ENCODE measurements around the gene PBX3. TPM values are rescaled to one million over a fixed set of nuclear protein-coding genes. Genes with fewer than 3 reads are reported as not detected.

Gene PBX3
- total RNA-seq, 5 donors from 2014 or later (not counting 1 experiment from before 2014, with no cell fraction given), result 12.3 to 30.6 (median 19.0) TPM

DNA sequence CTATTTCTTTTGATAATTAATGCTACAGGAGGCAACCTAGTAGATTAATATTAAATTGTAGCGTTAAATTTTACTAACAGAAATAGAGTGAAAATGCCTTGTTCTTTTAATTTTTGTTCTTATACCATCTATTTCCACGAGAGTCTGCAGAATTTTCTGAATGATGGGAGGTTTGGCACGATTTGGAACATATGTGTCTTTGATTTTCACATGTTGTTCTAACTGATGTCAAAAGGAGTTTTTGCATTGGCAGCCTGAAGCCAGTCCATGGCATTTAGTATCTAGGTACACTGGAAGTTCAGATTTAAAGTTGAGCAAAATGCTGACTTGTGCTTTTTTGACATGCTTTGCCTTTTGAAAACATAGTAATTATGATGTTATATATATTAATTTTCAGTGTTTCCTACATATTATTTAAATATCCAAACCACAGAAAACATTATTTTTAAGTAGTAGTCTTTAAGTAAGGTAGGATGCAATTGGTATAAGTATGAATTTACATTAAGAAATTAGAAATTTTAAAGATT, 103.0 kb downstream of the PBX3 start:
- Histone ChIP-seq H3K4me1 (ENCODE audit: control insufficient read depth in 1 of 2, extremely low read depth in 1 of 2, insufficient read depth in 2 of 2, low read length in 2 of 2) (no peaks in the 10 kb centered on the region), H3K9me3 (no peaks in the 10 kb centered on the region), H3K36me3 (ENCODE audit: control insufficient read depth in 2 of 2, extremely low read depth in 1 of 2, insufficient read depth in 1 of 2, low read length in 1 of 2) (no peaks in the 10 kb centered on the region), H3K27ac (ENCODE audit: low read length) (no peak overlapping the region), H3K4me3 (ENCODE audit: control insufficient read depth in 1 of 2, extremely low read depth in 1 of 2, low read length in 1 of 2) (no peak overlapping the region), H3K27me3 (replicated peaks in 1 of 2; ENCODE audit: control insufficient read depth in 2 of 2, extremely low read depth in 1 of 2, insufficient read depth in 2 of 2, low read length in 1 of 2) (no peaks in the 10 kb centered on the region)
- Mint-ChIP-seq H3K27ac (no peak overlapping the region), H3K36me3 (peaks cover 12% of the 10 kb centered on the region), H3K4me1 (peaks cover 7 to 10% (median 7%) of the 10 kb centered on the region in 3 donors), H3K27me3 (no peaks in the 10 kb centered on the region), H3K9me3 (peaks cover 0 to 5% (median 0%) of the 10 kb centered on the region in 3 donors), H3K4me3 (no peak overlapping the region)
- 100% methylated on average over 1 of the region's 3 CpGs for WGBS (ENCODE audit: insufficient coverage)
- no peak for DNase-seq
- ATAC-seq (replicated peaks in 1 of 4), result no peak
- CTCF ChIA-PET, result no interaction called here
- POLR2A ChIA-PET, result no interaction called here

DNA sequence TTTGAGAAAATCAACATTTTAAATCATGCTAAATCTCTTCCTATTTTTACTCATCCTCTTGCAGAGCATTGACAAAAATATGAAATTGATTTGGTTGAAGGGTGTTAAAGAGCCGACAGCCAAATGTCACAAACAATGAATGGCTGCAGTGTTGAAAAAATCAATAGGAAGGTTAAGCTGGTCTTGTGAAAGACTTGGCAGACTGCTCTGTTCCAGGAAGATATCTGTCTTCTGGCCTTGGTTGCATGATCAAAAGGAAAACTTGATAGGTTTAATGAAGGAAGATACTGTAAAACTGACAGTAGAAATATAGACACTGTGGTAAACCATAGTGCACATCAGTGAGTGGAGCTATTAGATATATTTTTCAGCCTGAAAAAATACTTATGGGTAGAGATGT, 103.6 kb downstream of the PBX3 start:
- Mint-ChIP-seq H3K4me1 (peaks cover 7 to 10% (median 7%) of the 10 kb centered on the region in 3 donors), H3K4me3 (no peak overlapping the region), H3K27me3 (no peaks in the 10 kb centered on the region), H3K27ac (no peak overlapping the region), H3K9me3 (peaks cover 0 to 5% (median 0%) of the 10 kb centered on the region in 3 donors), H3K36me3 (peaks cover 12% of the 10 kb centered on the region)
- no CpG with 5 or more reads among the region's 1 CpG for WGBS (ENCODE audit: insufficient coverage)
- POLR2A ChIA-PET, result interaction anchor here in 1 of 2 donors (0.6 kb wide), 1 partner anchor 21 kb away, joined by 4 read pairs; no protein-coding TSS in a partner anchor
- Histone ChIP-seq H3K4me3 (ENCODE audit: control insufficient read depth in 1 of 2, extremely low read depth in 1 of 2, low read length in 1 of 2) (no peak overlapping the region), H3K27me3 (replicated peaks in 1 of 2; ENCODE audit: control insufficient read depth in 2 of 2, extremely low read depth in 1 of 2, insufficient read depth in 2 of 2, low read length in 1 of 2) (no peaks in the 10 kb centered on the region), H3K36me3 (ENCODE audit: control insufficient read depth in 2 of 2, extremely low read depth in 1 of 2, insufficient read depth in 1 of 2, low read length in 1 of 2) (no peaks in the 10 kb centered on the region), H3K9me3 (no peaks in the 10 kb centered on the region), H3K4me1 (ENCODE audit: control insufficient read depth in 1 of 2, extremely low read depth in 1 of 2, insufficient read depth in 2 of 2, low read length in 2 of 2) (no peaks in the 10 kb centered on the region), H3K27ac (ENCODE audit: low read length) (no peak overlapping the region)
- CTCF ChIA-PET, result no interaction called here
- ATAC-seq (replicated peaks in 1 of 4) (no peak), DNase-seq (no peak)

DNA sequence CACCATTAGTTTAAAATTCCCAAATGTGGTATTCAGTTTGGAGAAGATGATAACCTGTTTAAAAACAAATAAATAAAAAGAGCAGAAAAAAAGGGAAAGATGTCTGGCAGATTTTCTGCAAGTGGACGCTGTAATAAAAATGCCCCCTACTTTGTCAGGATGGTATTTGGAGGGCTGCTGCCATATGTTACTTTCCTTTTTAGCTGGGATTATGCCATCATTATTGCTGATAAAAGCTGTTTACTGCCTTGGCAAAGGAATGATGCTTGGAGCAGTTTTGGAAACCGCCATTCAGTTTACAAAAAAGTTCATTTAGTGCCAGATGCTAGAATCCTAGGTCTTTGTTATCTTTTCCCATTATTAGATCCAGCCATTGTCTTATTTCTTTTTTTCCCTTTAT, 104.8 kb downstream of the PBX3 start:
- DNase-seq (no peak), ATAC-seq (replicated peaks in 1 of 4) (no peak)
- H3K27ac ChIP-seq (ENCODE audit: low read length), result no peak overlapping the region
- peaks cover 6% of the 10 kb centered on the region for H3K36me3 Mint-ChIP-seq
- H3K9me3 ChIP-seq, result no peaks in the 10 kb centered on the region
- H3K4me3 Mint-ChIP-seq, result no peak overlapping the region
- H3K27me3 Mint-ChIP-seq, result no peaks in the 10 kb centered on the region
- no peaks in the 10 kb centered on the region for H3K36me3 ChIP-seq (ENCODE audit: control insufficient read depth in 2 of 2, extremely low read depth in 1 of 2, insufficient read depth in 1 of 2, low read length in 1 of 2)
- H3K27ac Mint-ChIP-seq, result no peak overlapping the region
- H3K4me3 ChIP-seq (ENCODE audit: control insufficient read depth in 1 of 2, extremely low read depth in 1 of 2, low read length in 1 of 2), result no peak overlapping the region
- H3K27me3 ChIP-seq (replicated peaks in 1 of 2; ENCODE audit: control insufficient read depth in 2 of 2, extremely low read depth in 1 of 2, insufficient read depth in 2 of 2, low read length in 1 of 2), result no peaks in the 10 kb centered on the region
- CTCF ChIA-PET, result interaction anchor here in 1 of 2 donors (0.6 kb wide), 1 partner anchor 14 kb away, joined by 4 read pairs; no protein-coding TSS in a partner anchor
- H3K9me3 Mint-ChIP-seq, result no peaks in the 10 kb centered on the region
- no peaks in the 10 kb centered on the region for H3K4me1 ChIP-seq (ENCODE audit: control insufficient read depth in 1 of 2, extremely low read depth in 1 of 2, insufficient read depth in 2 of 2, low read length in 2 of 2)
- POLR2A ChIA-PET, result no interaction called here
- 100% methylated on average over 1 of the region's 2 CpGs for WGBS (ENCODE audit: insufficient coverage)
- H3K4me1 Mint-ChIP-seq, result peaks cover 7 to 10% (median 7%) of the 10 kb centered on the region in 3 donors

DNA sequence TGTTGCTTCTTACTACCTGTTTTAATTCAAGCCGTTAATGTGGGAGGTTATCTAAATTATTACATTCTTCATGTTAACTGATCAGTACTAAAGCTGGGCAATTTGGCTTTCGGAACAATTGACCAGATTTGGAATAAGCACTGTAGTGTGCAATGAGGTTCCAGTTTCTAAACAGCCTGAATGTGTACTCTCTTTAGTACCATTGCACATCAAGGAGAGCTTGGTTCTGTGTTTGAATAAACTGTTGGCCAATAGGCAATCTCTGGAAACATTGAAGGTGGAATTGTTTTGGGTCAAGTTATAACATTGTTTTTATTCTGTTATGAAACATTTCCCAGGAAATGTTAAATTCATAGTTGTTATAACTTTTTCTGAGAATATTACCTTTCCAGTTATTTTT, 105.2 kb downstream of the PBX3 start:
- Histone ChIP-seq H3K27ac (ENCODE audit: low read length) (no peak overlapping the region), H3K4me3 (ENCODE audit: control insufficient read depth in 1 of 2, extremely low read depth in 1 of 2, low read length in 1 of 2) (no peak overlapping the region), H3K36me3 (ENCODE audit: control insufficient read depth in 2 of 2, extremely low read depth in 1 of 2, insufficient read depth in 1 of 2, low read length in 1 of 2) (no peaks in the 10 kb centered on the region), H3K4me1 (ENCODE audit: control insufficient read depth in 1 of 2, extremely low read depth in 1 of 2, insufficient read depth in 2 of 2, low read length in 2 of 2) (no peaks in the 10 kb centered on the region), H3K27me3 (replicated peaks in 1 of 2; ENCODE audit: control insufficient read depth in 2 of 2, extremely low read depth in 1 of 2, insufficient read depth in 2 of 2, low read length in 1 of 2) (no peaks in the 10 kb centered on the region), H3K9me3 (no peaks in the 10 kb centered on the region)
- Mint-ChIP-seq H3K27me3 (no peaks in the 10 kb centered on the region), H3K36me3 (peaks cover 6% of the 10 kb centered on the region), H3K4me3 (no peak overlapping the region), H3K27ac (no peak overlapping the region), H3K4me1 (peaks cover 7 to 10% (median 7%) of the 10 kb centered on the region in 3 donors), H3K9me3 (no peaks in the 10 kb centered on the region)
- ChIA-PET POLR2A (no interaction called here), CTCF (no interaction called here)
- WGBS (ENCODE audit: insufficient coverage), result no CpG with 5 or more reads among the region's 2 CpGs
- no peak for DNase-seq
- ATAC-seq (replicated peaks in 1 of 4), result no peak

DNA sequence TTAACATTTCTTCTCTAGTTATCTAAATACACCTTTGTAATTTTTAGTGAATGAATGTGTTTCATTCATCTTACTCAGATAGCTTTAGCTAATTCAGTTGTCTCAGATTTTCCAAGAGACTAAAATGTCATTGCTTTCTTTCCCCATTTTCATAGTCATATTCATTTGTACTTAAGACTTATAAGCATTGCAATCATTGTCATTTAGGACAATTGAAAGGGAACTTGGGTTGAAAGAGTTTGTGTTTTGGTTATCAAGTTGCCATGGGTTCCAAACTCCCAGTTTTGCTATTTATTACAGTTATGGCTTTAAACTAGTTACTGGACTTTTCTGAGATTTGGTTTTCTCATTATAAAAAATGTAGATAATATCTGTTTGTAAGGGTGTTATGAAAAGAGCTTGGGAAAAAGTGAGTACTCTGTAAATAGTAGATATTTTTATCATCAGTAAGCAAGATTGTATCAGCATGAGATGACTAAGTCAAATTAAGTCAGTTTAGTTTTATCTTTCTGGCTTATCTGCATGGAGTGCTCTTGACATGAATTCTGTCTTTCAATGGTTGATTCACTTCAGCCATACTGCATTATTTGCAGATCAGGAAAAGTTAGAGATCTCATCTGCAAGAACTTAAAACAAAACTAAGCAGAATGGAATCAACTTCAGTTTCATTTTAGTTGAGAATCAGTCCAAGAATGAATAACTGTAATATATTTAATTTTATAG, 107.5 kb downstream of the PBX3 start:
- Histone ChIP-seq H3K27ac (ENCODE audit: low read length) (no peak overlapping the region), H3K9me3 (no peaks in the 10 kb centered on the region), H3K27me3 (replicated peaks in 1 of 2; ENCODE audit: control insufficient read depth in 2 of 2, extremely low read depth in 1 of 2, insufficient read depth in 2 of 2, low read length in 1 of 2) (no peaks in the 10 kb centered on the region), H3K4me1 (ENCODE audit: control insufficient read depth in 1 of 2, extremely low read depth in 1 of 2, insufficient read depth in 2 of 2, low read length in 2 of 2) (no peaks in the 10 kb centered on the region), H3K4me3 (ENCODE audit: control insufficient read depth in 1 of 2, extremely low read depth in 1 of 2, low read length in 1 of 2) (no peak overlapping the region), H3K36me3 (ENCODE audit: control insufficient read depth in 2 of 2, extremely low read depth in 1 of 2, insufficient read depth in 1 of 2, low read length in 1 of 2) (no peaks in the 10 kb centered on the region)
- no peak overlapping the region for H3K4me3 Mint-ChIP-seq
- no peaks in the 10 kb centered on the region for H3K27me3 Mint-ChIP-seq
- no peak for ATAC-seq (replicated peaks in 1 of 4)
- POLR2A ChIA-PET, result no interaction called here
- peaks cover 5 to 7% (median 5%) of the 10 kb centered on the region in 3 donors for H3K4me1 Mint-ChIP-seq
- no peak for DNase-seq
- no peaks in the 10 kb centered on the region for H3K9me3 Mint-ChIP-seq
- no peak overlapping the region for H3K27ac Mint-ChIP-seq
- CTCF ChIA-PET, result no interaction called here
- peaks cover 6% of the 10 kb centered on the region for H3K36me3 Mint-ChIP-seq

DNA sequence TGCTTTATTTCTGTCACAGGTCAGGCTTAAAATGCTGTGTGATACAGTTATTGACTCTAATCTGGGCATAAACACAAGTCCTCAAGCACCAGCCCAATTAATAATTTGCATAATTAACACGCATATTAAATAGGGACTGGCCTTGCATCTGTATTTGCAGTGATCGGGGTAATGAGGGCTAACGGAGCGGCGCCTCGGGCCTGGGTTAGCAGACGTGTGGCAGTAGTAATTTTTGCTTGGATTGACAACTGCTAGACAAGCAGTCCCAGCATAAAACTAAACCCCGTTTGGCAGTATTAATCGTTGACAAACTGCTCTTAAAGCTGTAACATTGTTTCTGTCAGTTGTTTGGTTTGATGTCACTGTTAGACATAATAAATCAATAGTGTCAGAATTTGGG, 109.2 kb downstream of the PBX3 start:
- H3K4me3 ChIP-seq (ENCODE audit: control insufficient read depth in 1 of 2, extremely low read depth in 1 of 2, low read length in 1 of 2), result no peak overlapping the region
- Mint-ChIP-seq H3K27me3 (no peaks in the 10 kb centered on the region), H3K4me1 (peaks cover 5 to 7% (median 5%) of the 10 kb centered on the region in 3 donors), H3K4me3 (no peak overlapping the region), H3K27ac (no peak overlapping the region), H3K9me3 (peaks cover 0 to under 1% (median 0%) of the 10 kb centered on the region in 3 donors), H3K36me3 (peaks cover 10% of the 10 kb centered on the region)
- no peaks in the 10 kb centered on the region for H3K36me3 ChIP-seq (ENCODE audit: control insufficient read depth in 2 of 2, extremely low read depth in 1 of 2, insufficient read depth in 1 of 2, low read length in 1 of 2)
- no peaks in the 10 kb centered on the region for H3K4me1 ChIP-seq (ENCODE audit: control insufficient read depth in 1 of 2, extremely low read depth in 1 of 2, insufficient read depth in 2 of 2, low read length in 2 of 2)
- no peaks in the 10 kb centered on the region for H3K27me3 ChIP-seq (replicated peaks in 1 of 2; ENCODE audit: control insufficient read depth in 2 of 2, extremely low read depth in 1 of 2, insufficient read depth in 2 of 2, low read length in 1 of 2)
- no peaks in the 10 kb centered on the region for H3K9me3 ChIP-seq
- ATAC-seq (replicated peaks in 1 of 4), result no peak
- WGBS (ENCODE audit: insufficient coverage), result 100% methylated on average over 6 of the region's 9 CpGs
- no peak for DNase-seq
- no peak overlapping the region for H3K27ac ChIP-seq (ENCODE audit: low read length)
- CTCF ChIA-PET, result no interaction called here
- POLR2A ChIA-PET, result no interaction called here
